Upper lobe of right lung (tissue), 1 donor: ENCODE measurements around the gene SMAD6. TPM values are rescaled to one million over a fixed set of nuclear protein-coding genes. Genes with fewer than 3 reads are reported as not detected.

ENCODE experiments used
- ATAC-seq: fragments of 200-7000 bp; cut with Tn5 transposase; one replicate; pipeline ENCODE4 v1.9.1; 2020; ENCODE audit warnings: mild to moderate bottlenecking, moderate library complexity
- DNase-seq: peaks from one replicate; pipeline ENCODE4 v3.0.0-alpha.2; 2020
- H3K27ac ChIP-seq: fragments of 200-600 bp; one replicate; pipeline ENCODE4 v1.8.0; 2022
- H3K27me3 ChIP-seq: fragments of 200-600 bp; one replicate; pipeline ENCODE4 v1.8.0; 2022; ENCODE audit warnings: mild to moderate bottlenecking
- H3K36me3 ChIP-seq: fragments of 200-600 bp; one replicate; pipeline ENCODE4 v1.8.0; 2022
- H3K4me1 ChIP-seq: fragments of 200-600 bp; one replicate; pipeline ENCODE4 v1.8.0; 2022
- H3K4me3 ChIP-seq: fragments of 200-600 bp; one replicate; pipeline ENCODE4 v1.8.0; 2022; ENCODE audit warnings: mild to moderate bottlenecking
- H3K9me3 ChIP-seq: fragments of 200-600 bp; one replicate; pipeline ENCODE4 v1.8.0; 2022
- intact Hi-C: fragments of 100-400 bp; cut with DNase I; formaldehyde crosslinking; loops from one replicate; pipeline ENCODE4 v1.11.0; 2022
- total RNA-seq: library from RNA; stranded (reverse); fragmentation: NEBNext Ultra II Directional; extraction: Animal tissue kit (Norgen Biotek cat#: 25700); gene quantifications from one replicate; pipeline ENCODE4 v1.2.1, GENCODE V29; 2021
- TF ChIP-seq, protein P1 (sequence below): fragments of 200-600 bp; IDR thresholded peaks from one replicate; pipeline ENCODE4 v1.8.0; 2022; ENCODE audit warnings: antibody characterized with exemption
- donor health status: DM: no; HTN: yes; CAD: no; lungs with severe emphysema.

Gene SMAD6
- total RNA-seq, 1 donor from 2014 or later, result 167 TPM

DNA sequence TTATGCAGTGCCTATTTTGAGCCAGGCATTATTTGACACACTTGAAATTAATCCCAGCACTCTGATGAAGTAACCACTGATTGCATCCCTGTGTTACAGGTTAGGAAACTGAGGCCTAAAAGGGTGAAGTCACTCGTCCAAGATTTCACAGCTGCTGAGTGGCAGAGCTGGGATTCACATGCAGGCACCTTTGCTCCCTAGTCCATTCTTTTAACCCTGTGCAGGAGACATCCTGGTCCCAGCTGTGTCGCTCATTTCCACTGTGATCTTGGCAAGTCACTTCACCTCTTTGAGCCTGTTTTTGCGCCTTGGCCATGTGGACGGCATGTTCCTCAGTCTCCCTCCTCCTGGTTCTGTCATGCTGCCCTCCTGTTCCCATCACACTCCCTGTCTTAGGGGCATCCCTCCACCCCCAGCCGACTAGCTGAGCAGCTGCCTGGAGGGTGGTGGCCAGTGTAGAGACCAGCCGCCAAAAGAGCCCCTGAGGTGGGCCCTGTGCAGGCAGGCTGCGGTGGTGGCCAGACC is 70.6 kb downstream of the SMAD6 start:
- Histone ChIP-seq H3K27ac (peak overlapping the region; percentile 40), H3K27me3 (no peaks in the 10 kb centered on the region), H3K4me3 (no peak overlapping the region), H3K9me3 (no peaks in the 10 kb centered on the region), H3K36me3 (no peaks in the 10 kb centered on the region), H3K4me1 (peaks cover 53% of the 10 kb centered on the region)
- DNase-seq (no peak), ATAC-seq (no peak)
- intact Hi-C loops, result loop anchor here (10.0 kb wide), 1 partner anchor 158 kb away; no protein-coding TSS in a partner anchor
- TF ChIP-seq, protein P1, sequence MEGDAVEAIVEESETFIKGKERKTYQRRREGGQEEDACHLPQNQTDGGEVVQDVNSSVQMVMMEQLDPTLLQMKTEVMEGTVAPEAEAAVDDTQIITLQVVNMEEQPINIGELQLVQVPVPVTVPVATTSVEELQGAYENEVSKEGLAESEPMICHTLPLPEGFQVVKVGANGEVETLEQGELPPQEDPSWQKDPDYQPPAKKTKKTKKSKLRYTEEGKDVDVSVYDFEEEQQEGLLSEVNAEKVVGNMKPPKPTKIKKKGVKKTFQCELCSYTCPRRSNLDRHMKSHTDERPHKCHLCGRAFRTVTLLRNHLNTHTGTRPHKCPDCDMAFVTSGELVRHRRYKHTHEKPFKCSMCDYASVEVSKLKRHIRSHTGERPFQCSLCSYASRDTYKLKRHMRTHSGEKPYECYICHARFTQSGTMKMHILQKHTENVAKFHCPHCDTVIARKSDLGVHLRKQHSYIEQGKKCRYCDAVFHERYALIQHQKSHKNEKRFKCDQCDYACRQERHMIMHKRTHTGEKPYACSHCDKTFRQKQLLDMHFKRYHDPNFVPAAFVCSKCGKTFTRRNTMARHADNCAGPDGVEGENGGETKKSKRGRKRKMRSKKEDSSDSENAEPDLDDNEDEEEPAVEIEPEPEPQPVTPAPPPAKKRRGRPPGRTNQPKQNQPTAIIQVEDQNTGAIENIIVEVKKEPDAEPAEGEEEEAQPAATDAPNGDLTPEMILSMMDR, result no peak

GRCh38 chr15:66773129-66773873 is 71.3 kb downstream of the SMAD6 start:
- no peaks in the 10 kb centered on the region for H3K27me3 ChIP-seq
- peaks cover 52% of the 10 kb centered on the region for H3K4me1 ChIP-seq
- H3K9me3 ChIP-seq, result no peaks in the 10 kb centered on the region
- H3K36me3 ChIP-seq, result no peaks in the 10 kb centered on the region
- no peak overlapping the region for H3K4me3 ChIP-seq
- peak overlapping the region; percentile 51 for H3K27ac ChIP-seq
- ATAC-seq, result peak; percentile 19
- intact Hi-C loops, result loop anchor here (10.0 kb wide), 1 partner anchor 158 kb away; no protein-coding TSS in a partner anchor
- TF ChIP-seq, protein P1, result no peak
- no peak for DNase-seq

DNA sequence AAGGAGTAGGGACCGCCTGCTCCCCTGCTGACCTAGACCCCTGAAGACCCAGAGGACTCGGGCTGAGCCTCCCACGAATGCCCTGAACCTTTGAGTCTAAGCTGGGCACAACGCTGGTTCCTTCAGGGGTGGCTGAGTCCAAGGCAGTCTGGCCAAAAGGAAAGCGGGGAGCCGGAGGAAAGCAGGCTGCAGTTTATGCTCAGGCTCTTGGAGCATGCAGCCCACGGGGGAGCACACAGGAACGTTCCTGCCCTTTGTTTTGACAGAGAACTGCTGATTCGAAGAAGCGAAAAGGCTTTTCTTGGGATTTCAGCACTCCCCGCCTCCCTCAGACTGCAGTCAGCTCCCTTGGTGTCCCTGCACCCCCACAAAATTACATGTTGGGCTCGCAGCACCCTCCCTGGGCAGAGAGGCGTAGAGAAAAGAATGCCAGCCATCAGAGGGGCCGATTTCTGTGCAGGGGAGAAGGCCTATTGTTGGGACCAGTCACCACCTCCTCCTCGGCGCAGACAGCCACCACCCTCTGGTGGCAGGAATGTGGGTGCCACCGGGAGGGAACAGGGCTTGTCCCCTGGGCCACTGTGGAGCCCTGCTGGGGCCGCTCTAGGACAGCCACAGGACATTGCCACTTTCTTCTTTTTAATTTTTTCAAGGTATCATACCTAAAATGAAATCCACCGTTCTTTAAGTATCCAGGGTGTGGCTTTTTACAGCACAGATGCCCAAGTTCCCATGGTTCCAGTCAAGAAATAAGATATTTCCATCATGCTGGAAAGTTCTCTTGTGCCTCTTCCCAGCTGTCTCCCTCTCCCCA is 72.2 kb downstream of the SMAD6 start:
- peak overlapping the region; percentile 51 for H3K27ac ChIP-seq
- peak; percentile 95 for ATAC-seq
- H3K27me3 ChIP-seq, result no peaks in the 10 kb centered on the region
- intact Hi-C loops, result loop anchor here (10.0 kb wide), 1 partner anchor 159 kb away; no protein-coding TSS in a partner anchor
- TF ChIP-seq, protein P1, result peak; percentile 96
- H3K9me3 ChIP-seq, result no peaks in the 10 kb centered on the region
- peaks cover 52% of the 10 kb centered on the region for H3K4me1 ChIP-seq
- DNase-seq, result peak; percentile 93
- H3K4me3 ChIP-seq, result no peak overlapping the region
- no peaks in the 10 kb centered on the region for H3K36me3 ChIP-seq

GRCh38 chr15:66775127-66776105 is 73.4 kb downstream of the SMAD6 start:
- H3K4me1 ChIP-seq, result peaks cover 56% of the 10 kb centered on the region
- no peak overlapping the region for H3K4me3 ChIP-seq
- H3K9me3 ChIP-seq, result no peaks in the 10 kb centered on the region
- no peak for DNase-seq
- no peaks in the 10 kb centered on the region for H3K27me3 ChIP-seq
- H3K36me3 ChIP-seq, result no peaks in the 10 kb centered on the region
- peak overlapping the region; percentile 3 for H3K27ac ChIP-seq
- TF ChIP-seq, protein P1, result no peak
- intact Hi-C loops, result loop anchor here (5.0 to 10.0 kb wide), 2 partner anchors 77 to 161 kb away; no protein-coding TSS in a partner anchor
- no peak for ATAC-seq

- H3K4me1 ChIP-seq, result peaks cover 43% of the 10 kb centered on the region
- H3K27ac ChIP-seq, result no peak overlapping the region
- no peaks in the 10 kb centered on the region for H3K9me3 ChIP-seq
- H3K27me3 ChIP-seq, result no peaks in the 10 kb centered on the region
- H3K36me3 ChIP-seq, result peaks cover 8% of the 10 kb centered on the region
- H3K4me3 ChIP-seq, result no peak overlapping the region
- intact Hi-C loops, result loop anchor here (5.0 to 10.0 kb wide), 2 partner anchors 75 to 162 kb away; no protein-coding TSS in a partner anchor
- DNase-seq (no peak), ATAC-seq (no peak)
- TF ChIP-seq, protein P1, result no peak
These were observed 75.0 kb downstream of the SMAD6 start for GRCh38 chr15:66777054-66777453.
